GM21717 (cell line): Measurements from ENCODE around the gene GRK6.

Experiments used
- ATAC-seq: cut with Tn5 transposase; IDR thresholded peaks from one replicate; pipeline ENCODE4 v1.9.1; 2021; ENCODE audit warnings: mild to moderate bottlenecking, moderate library complexity; ENCODE audit not compliant: unreplicated experiment

GRK6 gene

GRCh38 chr5:177426566-177427210 lies at the start of gene GRK6:
TSS of gene GRK6 (plus strand) at chr5:177426676. CDS start at chr5:177426846, 170 bp downstream.
- ATAC-seq, result peak; percentile 2

GRCh38 chr5:177377851-177378776 lies 48.4 kb upstream of the GRK6 start:
- no peak for ATAC-seq

GRCh38 chr5:177378884-177379883 lies 47.3 kb upstream of the GRK6 start:
- no peak for ATAC-seq

- no peak for ATAC-seq
These were observed 45.7 kb upstream of the GRK6 start for GRCh38 chr5:177380805-177381126.

GRCh38 chr5:177382423-177383029 lies 44.0 kb upstream of the GRK6 start:
- ATAC-seq, result no peak

GRCh38 chr5:177383181-177383580 lies 43.3 kb upstream of the GRK6 start:
- ATAC-seq, result no peak

GRCh38 chr5:177384134-177384533 lies 42.3 kb upstream of the GRK6 start, which contains the start of gene SLC34A1:
TSS of gene SLC34A1 (plus strand) at chr5:177384434. CDS start at chr5:177385742, 1,308 bp downstream.
- no peak for ATAC-seq

- ATAC-seq, result no peak
These were observed 40.8 kb upstream of the GRK6 start for GRCh38 chr5:177385720-177386119.

GRCh38 chr5:177386542-177386941 lies 39.9 kb upstream of the GRK6 start:
- no peak for ATAC-seq

- ATAC-seq, result no peak
These were observed 39.1 kb upstream of the GRK6 start for GRCh38 chr5:177387405-177387804.

- ATAC-seq, result no peak
These were observed 37.9 kb upstream of the GRK6 start for GRCh38 chr5:177388521-177389052.

GRCh38 chr5:177389241-177390169 lies 37.0 kb upstream of the GRK6 start:
- ATAC-seq, result no peak

- ATAC-seq, result peak; percentile 51
These were observed 35.8 kb upstream of the GRK6 start for GRCh38 chr5:177390363-177391300.

- no peak for ATAC-seq
These were observed 33.7 kb upstream of the GRK6 start for GRCh38 chr5:177392765-177393164.

GRCh38 chr5:177393206-177393765 lies 33.2 kb upstream of the GRK6 start:
- no peak for ATAC-seq

- ATAC-seq, result no peak
These were observed 32.5 kb upstream of the GRK6 start for GRCh38 chr5:177393990-177394389.

- ATAC-seq, result no peak
These were observed 30.4 kb upstream of the GRK6 start for GRCh38 chr5:177396078-177396477.

- no peak for ATAC-seq
These were observed 29.7 kb upstream of the GRK6 start for GRCh38 chr5:177396807-177397206.
